Measurements from ENCODE around the gene RNF141. TPM values are rescaled to one million over a fixed set of nuclear protein-coding genes. Genes with fewer than 3 reads are reported as not detected.

The RNF141 gene
- total RNA-seq, 1 experiment from 2014 or later = 23.2 TPM

- Mint-ChIP-seq H3K4me1 (peaks cover 4% of the 10 kb centered on the region; the same call in 1 of the 2 replicates), H3K9me3 (no peaks in the 10 kb centered on the region), H3K27me3 (ENCODE audit: low read depth) (no peaks in the 10 kb centered on the region), H3K27ac (no peak overlapping the region), H3K36me3 (peaks cover 5% of the 10 kb centered on the region; the same call in 1 of the 2 replicates), H3K4me3 (no peak overlapping the region)
- ATAC-seq (no peak), DNase-seq (ENCODE audit: low spot score) (no peak)
- CTCF ChIA-PET = no interaction called here
- no peak for TF ChIP-seq ZNF263 (CRISPR knock-in tag; IDR thresholded peaks at IDR 0.05; ENCODE audit: low read depth)
- POLR2A ChIA-PET = no interaction called here
Measured at GRCh38 chr11:10581481-10582019, 40.6 kb upstream of the RNF141 start.

DNA sequence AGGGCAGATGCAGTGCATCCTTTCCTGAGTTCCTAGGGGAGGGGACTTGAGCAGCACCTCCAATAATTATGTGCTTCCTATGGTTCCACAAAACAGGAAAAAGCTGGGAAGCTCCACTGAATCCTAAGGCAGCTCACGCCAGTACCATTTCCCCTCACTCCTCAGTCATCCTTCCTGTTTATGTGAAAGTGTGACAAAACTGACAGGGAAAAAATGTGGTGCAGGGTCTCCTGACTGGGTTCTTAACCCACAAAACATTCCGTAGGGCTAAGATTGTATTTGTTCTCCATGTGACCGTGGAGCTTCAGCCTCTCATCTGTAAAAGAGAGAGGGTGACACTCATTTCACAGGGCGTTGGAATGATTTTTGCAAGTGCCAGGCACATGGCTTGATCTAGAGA lies 39.6 kb upstream of the RNF141 start:
- H3K4me3 Mint-ChIP-seq = no peak overlapping the region
- no peak overlapping the region for H3K27ac Mint-ChIP-seq
- TF ChIP-seq JAZF1 (CRISPR knock-in tag; IDR thresholded peaks at IDR 0.05) (no peak), NFATC4 (CRISPR knock-in tag; IDR thresholded peaks at IDR 0.05) (no peak), CDX4 (CRISPR knock-in tag; IDR thresholded peaks at IDR 0.05; ENCODE audit: borderline replicate concordance) (no peak), ZBTB43 (CRISPR knock-in tag; IDR thresholded peaks at IDR 0.05) (no peak), TCF7 (CRISPR knock-in tag; IDR thresholded peaks at IDR 0.05; ENCODE audit: low read depth) (no peak), ZNF281 (CRISPR knock-in tag; IDR thresholded peaks at IDR 0.05) (no peak), GTF2I (CRISPR knock-in tag; conservative IDR thresholded peaks at IDR 0.05) (no peak), HMGA2 (CRISPR knock-in tag; IDR thresholded peaks at IDR 0.05) (no peak), STAT6 (CRISPR knock-in tag; conservative IDR thresholded peaks at IDR 0.05; ENCODE audit: low read depth) (no peak)
- TF ChIP-seq, protein P1, sequence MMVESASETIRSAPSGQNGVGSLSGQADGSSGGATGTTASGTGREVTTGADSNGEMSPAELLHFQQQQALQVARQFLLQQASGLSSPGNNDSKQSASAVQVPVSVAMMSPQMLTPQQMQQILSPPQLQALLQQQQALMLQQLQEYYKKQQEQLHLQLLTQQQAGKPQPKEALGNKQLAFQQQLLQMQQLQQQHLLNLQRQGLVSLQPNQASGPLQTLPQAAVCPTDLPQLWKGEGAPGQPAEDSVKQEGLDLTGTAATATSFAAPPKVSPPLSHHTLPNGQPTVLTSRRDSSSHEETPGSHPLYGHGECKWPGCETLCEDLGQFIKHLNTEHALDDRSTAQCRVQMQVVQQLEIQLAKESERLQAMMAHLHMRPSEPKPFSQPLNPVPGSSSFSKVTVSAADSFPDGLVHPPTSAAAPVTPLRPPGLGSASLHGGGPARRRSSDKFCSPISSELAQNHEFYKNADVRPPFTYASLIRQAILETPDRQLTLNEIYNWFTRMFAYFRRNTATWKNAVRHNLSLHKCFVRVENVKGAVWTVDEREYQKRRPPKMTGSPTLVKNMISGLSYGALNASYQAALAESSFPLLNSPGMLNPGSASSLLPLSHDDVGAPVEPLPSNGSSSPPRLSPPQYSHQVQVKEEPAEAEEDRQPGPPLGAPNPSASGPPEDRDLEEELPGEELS (CRISPR knock-in tag; IDR thresholded peaks at IDR 0.05) = no peak
- no peaks in the 10 kb centered on the region for H3K9me3 Mint-ChIP-seq
- peaks cover 5% of the 10 kb centered on the region; the same call in 1 of the 2 replicates for H3K36me3 Mint-ChIP-seq
- ATAC-seq (no peak), DNase-seq (ENCODE audit: low spot score) (no peak)
- CTCF ChIA-PET = no interaction called here
- no peaks in the 10 kb centered on the region for H3K27me3 Mint-ChIP-seq (ENCODE audit: low read depth)
- POLR2A ChIA-PET = no interaction called here
- H3K4me1 Mint-ChIP-seq = peaks cover 4% of the 10 kb centered on the region; the same call in 1 of the 2 replicates

DNA sequence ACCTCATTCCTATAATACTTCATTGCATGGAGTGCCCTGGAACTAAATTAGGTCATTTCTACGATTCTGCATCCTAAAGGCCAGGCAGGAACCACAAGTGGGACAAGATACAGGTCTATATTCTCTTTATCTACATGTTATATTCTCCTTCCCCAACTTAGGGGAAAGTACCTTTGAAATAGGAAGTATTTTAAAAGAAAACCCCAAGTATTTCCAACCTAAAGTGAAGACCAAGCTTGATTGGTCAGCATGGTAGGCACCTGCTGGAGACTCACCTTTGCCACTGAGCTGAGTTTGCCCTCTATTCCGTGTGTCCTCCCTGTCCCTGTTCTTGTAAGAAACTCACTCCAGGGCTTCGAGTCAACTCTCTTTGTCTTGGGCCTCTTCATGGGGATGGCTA lies 38.7 kb upstream of the RNF141 start:
- H3K27ac Mint-ChIP-seq = no peak overlapping the region
- no peak for DNase-seq (ENCODE audit: low spot score)
- CTCF ChIA-PET = no interaction called here
- no peaks in the 10 kb centered on the region for H3K4me1 Mint-ChIP-seq
- peaks cover 5% of the 10 kb centered on the region; the same call in 1 of the 2 replicates for H3K36me3 Mint-ChIP-seq
- no peaks in the 10 kb centered on the region for H3K9me3 Mint-ChIP-seq
- no peak for ATAC-seq
- POLR2A ChIA-PET = no interaction called here
- no peaks in the 10 kb centered on the region for H3K27me3 Mint-ChIP-seq (ENCODE audit: low read depth)
- no peak overlapping the region for H3K4me3 Mint-ChIP-seq
- TF ChIP-seq GRHL2 (CRISPR knock-in tag; IDR thresholded peaks at IDR 0.05; ENCODE audit: insufficient replicate concordance, severe bottlenecking) (no peak), ZNF671 (CRISPR knock-in tag; IDR thresholded peaks at IDR 0.05) (no peak), CBFB (CRISPR knock-in tag; IDR thresholded peaks at IDR 0.05; ENCODE audit: low read depth) (no peak), ZNF232 (CRISPR knock-in tag; IDR thresholded peaks at IDR 0.05) (no peak), MYBL2 (CRISPR knock-in tag; IDR thresholded peaks at IDR 0.05) (no peak), NR2C2 (CRISPR knock-in tag; IDR thresholded peaks at IDR 0.05) (no peak), E2F4 (CRISPR knock-in tag; IDR thresholded peaks at IDR 0.05; ENCODE audit: borderline replicate concordance, low read depth) (no peak)

Measured in WTC11 (cell line).